H1 (cell line): ENCODE measurements around the gene TEX38. TPM values are rescaled to one million over a fixed set of nuclear protein-coding genes. Genes with fewer than 3 reads are reported as not detected.

Experiments
- CHD1 ChIP-seq: IDR thresholded peaks from 2 replicates; pipeline ENCODE4 v1.6.1; 2012; ENCODE audit warnings: low read depth, low read length, improper control_type of control experiment
- CHD2 ChIP-seq: IDR thresholded peaks from 2 replicates; pipeline ENCODE4 v1.6.1; 2012; ENCODE audit warnings: low read length, improper control_type of control experiment
- EZH2 ChIP-seq: fragments of 200-600 bp; sonication (generic); IDR thresholded peaks from 2 replicates; pipeline ENCODE4 v1.7.1; 2012; ENCODE audit warnings: low read depth, mild to moderate bottlenecking, moderate library complexity, low read length, inconsistent platforms; ENCODE audit not compliant: severe bottlenecking
- HDAC2 ChIP-seq, 2 experiments: fragments of 300-600 bp in 1 of 2; sonication (generic) in 1 of 2; IDR thresholded peaks; 2 replicates each; pipeline ENCODE4 v1.6.1; 2011 to 2012; ENCODE audit warnings: low read depth in 2 of 2, low read length in 2 of 2, mild to moderate bottlenecking in 2 of 2, moderate library complexity in 2 of 2, borderline replicate concordance in 1 of 2, inconsistent platforms in 1 of 2
- POU5F1 ChIP-seq: IDR thresholded peaks from 2 replicates; pipeline ENCODE4 v1.6.1; 2011; ENCODE audit warnings: low read depth, mild to moderate bottlenecking, low read length, moderate library complexity
- RFX5 ChIP-seq: IDR thresholded peaks from 2 replicates; pipeline ENCODE4 v1.6.1; 2011; ENCODE audit warnings: low read depth, low read length, improper control_type of control experiment, borderline replicate concordance
- polyA plus RNA-seq, 7 experiments: library from polyadenylated mRNA; depleted of rRNA in 3 of 7; stranded (reverse) in 5 of 7; unstranded in 2 of 7; fragments of >200 nt in 5 of 7; fragments of 200-250 nt in 2 of 7; gene quantifications; 1 replicate in 5 of 7; 2 replicates in 1 of 7; 4 replicates in 1 of 7; pipeline versions ENCODE4 v1.2.1 to v1.2.3, GENCODE V29; 2011 to 2013; ENCODE audit warnings: missing spikeins in 2 of 7, mixed read lengths in 2 of 7
- total RNA-seq: library from RNA; stranded (reverse); fragmentation: NEBNext Ultra II Directional; extraction: Animal tissue kit (Norgen Biotek cat#: 25700); gene quantifications from 2 replicates; pipeline ENCODE4 v1.2.1, GENCODE V29; 2021
- TF ChIP-seq, protein P1 (sequence below): IDR thresholded peaks from 2 replicates; pipeline ENCODE4 v1.6.1; 2011; ENCODE audit warnings: low read length, improper control_type of control experiment

The TEX38 gene
- total and polyA plus RNA-seq, 2 of the 8 experiments (the other 6 are each of a cell fraction or from before 2014, with no cell fraction given) = 0.33 TPM; not detected in 1

- TF ChIP-seq, protein P1, sequence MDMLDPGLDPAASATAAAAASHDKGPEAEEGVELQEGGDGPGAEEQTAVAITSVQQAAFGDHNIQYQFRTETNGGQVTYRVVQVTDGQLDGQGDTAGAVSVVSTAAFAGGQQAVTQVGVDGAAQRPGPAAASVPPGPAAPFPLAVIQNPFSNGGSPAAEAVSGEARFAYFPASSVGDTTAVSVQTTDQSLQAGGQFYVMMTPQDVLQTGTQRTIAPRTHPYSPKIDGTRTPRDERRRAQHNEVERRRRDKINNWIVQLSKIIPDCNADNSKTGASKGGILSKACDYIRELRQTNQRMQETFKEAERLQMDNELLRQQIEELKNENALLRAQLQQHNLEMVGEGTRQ = no peak
- TF ChIP-seq EZH2 (no peak), POU5F1 (no peak), HDAC2 (IDR thresholded peaks at IDR 0.05; ENCODE audit: borderline replicate concordance in 1 of 2, low read depth in 2 of 2, low read length in 2 of 2) (no peak), CHD1 (no peak), CHD2 (no peak), RFX5 (no peak)
These were observed 15.8 kb upstream of the TEX38 start (continued) for GRCh38 chr1:46655848-46656247.
